GM19372 (cell line): ENCODE results near the gene COG1.
A peak's percentile ranks its signal among the peaks of the same experiment; 100 is the strongest.
"Not testable (repeated sequence)": the region's sequence is repeated elsewhere in the genome, so short reads cannot be mapped to it uniquely, and the experiment has no call there.

ENCODE experiments used
- ATAC-seq: cut with Tn5 transposase; IDR thresholded peaks from one replicate; pipeline ENCODE4 v1.9.1; 2021; ENCODE audit warnings: mild to moderate bottlenecking, low read depth, moderate library complexity; ENCODE audit not compliant: unreplicated experiment

The COG1 gene, protein sequence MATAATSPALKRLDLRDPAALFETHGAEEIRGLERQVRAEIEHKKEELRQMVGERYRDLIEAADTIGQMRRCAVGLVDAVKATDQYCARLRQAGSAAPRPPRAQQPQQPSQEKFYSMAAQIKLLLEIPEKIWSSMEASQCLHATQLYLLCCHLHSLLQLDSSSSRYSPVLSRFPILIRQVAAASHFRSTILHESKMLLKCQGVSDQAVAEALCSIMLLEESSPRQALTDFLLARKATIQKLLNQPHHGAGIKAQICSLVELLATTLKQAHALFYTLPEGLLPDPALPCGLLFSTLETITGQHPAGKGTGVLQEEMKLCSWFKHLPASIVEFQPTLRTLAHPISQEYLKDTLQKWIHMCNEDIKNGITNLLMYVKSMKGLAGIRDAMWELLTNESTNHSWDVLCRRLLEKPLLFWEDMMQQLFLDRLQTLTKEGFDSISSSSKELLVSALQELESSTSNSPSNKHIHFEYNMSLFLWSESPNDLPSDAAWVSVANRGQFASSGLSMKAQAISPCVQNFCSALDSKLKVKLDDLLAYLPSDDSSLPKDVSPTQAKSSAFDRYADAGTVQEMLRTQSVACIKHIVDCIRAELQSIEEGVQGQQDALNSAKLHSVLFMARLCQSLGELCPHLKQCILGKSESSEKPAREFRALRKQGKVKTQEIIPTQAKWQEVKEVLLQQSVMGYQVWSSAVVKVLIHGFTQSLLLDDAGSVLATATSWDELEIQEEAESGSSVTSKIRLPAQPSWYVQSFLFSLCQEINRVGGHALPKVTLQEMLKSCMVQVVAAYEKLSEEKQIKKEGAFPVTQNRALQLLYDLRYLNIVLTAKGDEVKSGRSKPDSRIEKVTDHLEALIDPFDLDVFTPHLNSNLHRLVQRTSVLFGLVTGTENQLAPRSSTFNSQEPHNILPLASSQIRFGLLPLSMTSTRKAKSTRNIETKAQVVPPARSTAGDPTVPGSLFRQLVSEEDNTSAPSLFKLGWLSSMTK

GRCh38 chr17:73192894-73193701 lies at the start of gene COG1:
Gene COG1 (plus strand): TSS chr17:73193055. CDS start chr17:73193070, 15 bp downstream.
- ATAC-seq: peak; percentile 63

GRCh38 chr17:73144209-73144608 lies 48.6 kb upstream of the COG1 start:
- not testable (repeated sequence) for ATAC-seq

- ATAC-seq: no peak
Observed at GRCh38 chr17:73145641-73146040, 47.2 kb upstream of the COG1 start.

DNA sequence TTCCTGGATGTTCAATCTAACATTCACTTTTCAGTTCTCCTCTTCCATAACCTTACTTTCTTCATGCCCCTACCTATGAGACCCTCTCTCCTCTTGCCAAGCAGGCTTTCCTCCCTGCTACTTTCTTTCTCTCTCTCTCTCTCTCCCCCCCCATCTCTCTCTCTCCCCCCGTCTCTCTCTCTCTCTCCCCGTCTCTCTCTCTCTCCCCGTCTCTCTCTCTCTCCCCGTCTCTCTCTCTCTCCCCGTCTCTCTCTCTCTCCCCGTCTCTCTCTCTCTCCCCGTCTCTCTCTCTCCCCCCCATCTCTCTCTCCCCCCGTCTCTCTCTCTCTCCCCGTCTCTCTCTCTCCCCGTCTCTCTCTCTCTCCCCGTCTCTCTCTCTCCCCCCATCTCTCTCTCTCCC lies 45.1 kb upstream of the COG1 start:
- not testable (repeated sequence) for ATAC-seq

- ATAC-seq: no peak
Observed at GRCh38 chr17:73148540-73149334, 44.1 kb upstream of the COG1 start.

GRCh38 chr17:73150622-73151300 lies 42.1 kb upstream of the COG1 start:
- ATAC-seq: not testable (repeated sequence)

DNA sequence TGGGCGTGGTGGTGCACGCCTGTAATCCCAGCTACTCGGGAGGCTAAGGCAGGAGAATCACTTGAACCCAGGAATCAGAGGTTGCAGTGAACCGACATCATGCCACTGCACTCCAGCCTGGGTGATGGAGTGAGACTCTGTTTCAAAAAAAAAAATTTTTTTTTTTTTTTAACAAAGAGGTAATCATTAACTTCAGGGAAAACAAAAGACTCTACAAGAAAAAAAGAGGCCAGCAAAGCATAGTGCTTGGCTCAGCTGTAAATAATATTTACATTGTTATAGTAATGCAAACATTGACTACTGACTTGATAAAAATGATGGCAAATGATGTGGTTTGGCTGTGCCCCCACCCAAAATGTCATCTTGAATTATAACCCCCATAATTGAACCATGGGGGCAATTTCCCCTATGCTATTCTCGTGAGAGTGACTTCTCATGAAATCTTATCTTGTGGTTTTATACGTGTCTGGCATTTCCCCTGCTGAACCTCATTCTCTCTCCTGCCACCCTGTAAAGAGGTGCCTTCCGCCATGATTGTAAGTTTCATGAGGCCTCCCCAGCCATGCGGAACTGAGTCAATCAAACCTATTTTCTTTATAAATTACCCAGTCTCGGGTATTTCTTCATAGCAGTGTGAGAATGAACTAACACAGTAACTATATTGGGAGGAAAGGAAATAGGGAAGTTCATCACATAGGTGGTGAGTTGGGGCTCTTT lies 40.8 kb upstream of the COG1 start:
- ATAC-seq: no peak

GRCh38 chr17:73155410-73156165 lies 37.3 kb upstream of the COG1 start:
- ATAC-seq: peak; percentile 15

- peak; percentile 87 for ATAC-seq
Observed at GRCh38 chr17:73156166-73156840, 36.6 kb upstream of the COG1 start.

- no peak for ATAC-seq
Observed at GRCh38 chr17:73156887-73157520, 35.9 kb upstream of the COG1 start.

DNA sequence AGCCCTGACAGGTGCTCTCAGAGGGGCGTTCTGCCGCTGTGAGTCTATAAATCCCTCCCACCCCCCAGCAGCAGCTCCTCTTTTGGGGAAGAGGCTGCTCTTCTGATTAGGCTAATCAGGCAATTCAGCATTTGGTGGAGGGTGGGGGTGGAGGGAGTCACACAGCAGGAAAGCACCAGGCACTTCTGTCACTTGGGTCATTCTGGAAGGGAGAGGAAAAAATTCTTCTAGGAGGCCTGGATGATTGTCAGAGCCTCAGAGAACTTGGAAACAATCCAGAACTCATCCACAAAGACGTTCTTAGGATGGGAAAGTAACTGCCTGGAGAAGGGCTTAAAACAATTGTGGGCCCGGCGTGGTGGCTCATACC lies 35.3 kb upstream of the COG1 start:
- no peak for ATAC-seq

DNA sequence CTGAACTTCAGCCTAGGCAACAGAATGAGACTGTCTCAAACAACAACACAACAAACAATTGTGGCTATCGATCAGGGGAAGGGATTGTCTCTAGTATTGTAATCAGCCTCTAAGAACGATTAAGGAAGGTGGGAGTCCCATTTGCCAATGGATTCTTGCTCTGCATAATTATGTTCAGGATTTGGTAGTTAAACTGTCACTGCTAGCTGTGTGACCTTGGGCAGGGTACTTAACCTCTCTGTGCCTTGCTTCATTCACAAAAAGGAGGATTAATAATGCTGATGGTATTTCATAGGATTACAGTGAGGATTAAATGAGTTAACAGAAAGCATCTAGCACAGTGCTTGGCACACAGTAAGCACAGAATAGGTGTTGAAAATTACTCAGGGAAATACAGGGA lies 34.7 kb upstream of the COG1 start:
- no peak for ATAC-seq

DNA sequence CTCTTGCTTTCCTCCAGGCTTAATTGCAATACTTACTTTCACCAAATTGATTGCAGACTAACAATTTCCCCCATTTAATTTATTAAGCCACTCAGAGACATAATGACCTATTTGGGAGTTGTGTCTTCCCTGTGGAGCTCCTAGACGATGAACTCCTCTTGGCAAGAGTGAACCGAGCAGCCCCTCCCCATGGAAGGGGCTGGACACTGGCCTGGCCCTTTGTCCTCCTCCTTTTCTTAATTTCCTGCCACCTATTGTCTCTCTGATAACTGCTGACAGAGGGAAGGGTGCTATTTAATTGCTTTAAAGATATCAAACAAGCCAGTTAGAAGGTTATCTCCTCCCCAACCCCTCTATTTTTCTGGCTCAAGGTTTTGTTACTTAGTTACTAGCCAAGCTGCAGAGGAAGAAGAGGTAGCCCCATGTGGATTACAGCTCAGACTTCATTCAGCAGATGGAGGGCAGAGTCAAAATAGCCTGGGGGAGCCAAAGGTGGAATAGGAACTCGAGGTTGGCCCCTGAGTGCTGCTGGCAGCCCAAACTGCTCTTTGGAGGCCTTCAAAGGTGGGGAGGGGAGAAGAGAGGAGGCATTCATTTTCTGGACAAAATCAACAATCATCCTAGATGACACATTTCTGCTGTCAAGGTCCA lies 31.8 kb upstream of the COG1 start:
- ATAC-seq: no peak

DNA sequence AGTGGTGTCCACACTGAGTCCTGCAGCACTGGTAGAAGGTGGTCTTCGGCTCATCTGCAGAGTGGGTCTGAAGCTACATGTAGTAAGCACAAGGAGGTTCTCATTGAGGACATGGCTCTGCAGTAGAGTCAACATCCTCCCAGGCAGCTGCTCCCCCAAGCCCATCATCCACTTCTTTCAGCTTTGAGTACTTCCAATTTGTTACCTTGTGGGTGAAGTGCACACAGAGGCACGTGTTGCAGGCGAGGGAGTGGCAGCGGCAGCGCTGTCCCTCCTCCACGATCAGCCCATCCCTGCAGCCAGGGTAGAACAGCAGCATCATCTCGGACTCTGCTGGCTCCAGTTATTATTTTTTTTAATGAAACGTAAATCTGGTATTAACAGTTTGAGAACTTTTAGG lies 29.8 kb upstream of the COG1 start:
- ATAC-seq: no peak

DNA sequence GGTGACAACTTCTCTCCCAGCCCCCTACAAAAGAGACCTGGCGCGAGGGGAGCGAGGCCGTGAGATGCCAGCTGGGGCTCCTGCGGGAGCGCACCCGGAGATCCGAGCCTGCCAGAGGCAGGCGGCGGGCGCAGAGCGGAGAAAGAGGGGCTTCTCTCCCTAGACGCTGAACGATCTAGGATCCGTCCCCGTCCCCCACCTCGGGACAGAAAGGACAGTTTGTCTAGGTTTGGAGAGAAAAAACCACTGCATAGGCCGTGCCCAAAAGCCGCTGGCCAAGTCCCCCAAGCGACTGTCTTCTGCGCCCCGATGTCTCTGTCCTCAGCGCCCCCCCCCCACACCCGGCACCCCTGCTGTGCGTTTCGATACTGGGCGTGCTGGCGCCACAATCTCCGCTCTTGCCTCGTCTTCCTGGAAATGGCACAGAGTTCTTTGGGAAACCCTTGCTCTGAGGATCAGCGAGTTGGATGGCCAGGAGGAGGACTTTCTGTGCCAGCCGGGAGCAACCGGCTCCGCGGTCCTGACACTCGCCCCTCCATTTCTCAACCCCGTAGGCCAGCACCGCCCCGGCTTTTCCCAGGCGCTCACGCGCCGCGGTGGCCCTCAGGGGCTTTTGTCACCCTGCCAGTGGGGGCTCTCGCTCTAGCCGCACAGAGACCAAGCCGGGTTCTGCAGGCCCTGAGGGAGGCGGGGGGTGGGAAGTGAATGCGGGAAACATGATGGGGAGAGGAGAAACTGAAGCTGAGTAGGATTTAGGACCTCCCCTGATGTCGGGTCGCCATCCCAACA lies 27.0 kb upstream of the COG1 start:
- no peak for ATAC-seq
